NCI-H2196 treated with DMSO at 0.1 percent for 48 hours (cell line): ENCODE measurements around the gene MAST4.

Experiments
- DNase-seq: peaks from one replicate; lab custom pipeline; 2025; ENCODE audit not compliant: unreplicated experiment; lab: John Stamatoyannopoulos, UW

The MAST4 gene

GRCh38 chr5:66595756-66596635 lies at the start of gene MAST4:
TSS of gene MAST4 (plus strand) at chr5:66596393. CDS start at chr5:66596656, 263 bp downstream.
- DNase-seq, result peak; percentile 2

GRCh38 chr5:66546541-66546940 lies 49.7 kb upstream of the MAST4 start:
- no peak for DNase-seq

GRCh38 chr5:66551338-66551737 lies 44.9 kb upstream of the MAST4 start:
- no peak for DNase-seq

- DNase-seq, result no peak
These were observed 44.2 kb upstream of the MAST4 start for GRCh38 chr5:66551945-66552344.

GRCh38 chr5:66553368-66553912 lies 42.8 kb upstream of the MAST4 start:
- no peak for DNase-seq

GRCh38 chr5:66553916-66554575 lies 42.1 kb upstream of the MAST4 start:
- DNase-seq, result no peak

- no peak for DNase-seq
These were observed 41.3 kb upstream of the MAST4 start for GRCh38 chr5:66554884-66555283.

- no peak for DNase-seq
These were observed 37.6 kb upstream of the MAST4 start for GRCh38 chr5:66558560-66558959.

GRCh38 chr5:66560371-66560770 lies 35.8 kb upstream of the MAST4 start:
- DNase-seq, result no peak

- DNase-seq, result no peak
These were observed 34.8 kb upstream of the MAST4 start for GRCh38 chr5:66561256-66561990.

GRCh38 chr5:66565878-66566277 lies 30.3 kb upstream of the MAST4 start:
- no peak for DNase-seq

GRCh38 chr5:66567474-66567873 lies 28.7 kb upstream of the MAST4 start:
- DNase-seq, result no peak

GRCh38 chr5:66570201-66570600 lies 26.0 kb upstream of the MAST4 start:
- DNase-seq, result no peak

GRCh38 chr5:66573733-66574132 lies 22.5 kb upstream of the MAST4 start:
- DNase-seq, result no peak

- no peak for DNase-seq
These were observed 13.6 kb upstream of the MAST4 start for GRCh38 chr5:66582499-66583165.

- DNase-seq, result no peak
These were observed 10.9 kb upstream of the MAST4 start for GRCh38 chr5:66585291-66585690.

GRCh38 chr5:66587771-66588170 lies 8.4 kb upstream of the MAST4 start:
- DNase-seq, result no peak

GRCh38 chr5:66596636-66597182 lies 516 bp downstream of the MAST4 start:
- DNase-seq, result no peak

GRCh38 chr5:66597183-66597757 lies 1.1 kb downstream of the MAST4 start:
- DNase-seq, result no peak

GRCh38 chr5:66602621-66603020 lies 6.4 kb downstream of the MAST4 start:
- DNase-seq, result no peak
